GM23338 (cell line): ENCODE data around the gene CARD6. TPM values are rescaled to one million over a fixed set of nuclear protein-coding genes. Genes with fewer than 3 reads are reported as not detected.

Experiments
- ATAC-seq: fragments of 200-7000 bp; cut with Tn5 transposase; 3 replicates; pipeline ENCODE4 v1.9.1; 2020
- DNase-seq: peaks from one replicate; pipeline ENCODE4 v3.0.0-alpha.2; 2015; ENCODE audit warnings: low spot score
- H2AFZ ChIP-seq: fragments of 200-600 bp; sonication (generic); 2 replicates; pipeline ENCODE4 v1.8.0; 2016; ENCODE audit warnings: antibody characterized with exemption, mild to moderate bottlenecking, moderate library complexity
- H3F3A ChIP-seq: fragments of 200-600 bp; sonication (generic); replicated peaks from 2 replicates; pipeline ENCODE4 v1.8.0; 2017; ENCODE audit warnings: antibody characterized with exemption, mixed run types, low read depth
- H3K27ac ChIP-seq: fragments of 200-600 bp; sonication (generic); 2 replicates; pipeline ENCODE4 v1.6.1; 2016; ENCODE audit warnings: low read depth
- H3K27me3 ChIP-seq: fragments of 200-600 bp; sonication (generic); 2 replicates; pipeline ENCODE4 v1.8.0; 2016; ENCODE audit warnings: mild to moderate bottlenecking, mixed run types, moderate library complexity; ENCODE audit not compliant: insufficient read depth
- H3K36me3 ChIP-seq: fragments of 200-600 bp; sonication (generic); 2 replicates; pipeline ENCODE4 v1.8.0; 2016; ENCODE audit warnings: mild to moderate bottlenecking; ENCODE audit not compliant: insufficient read depth
- H3K4me1 ChIP-seq: fragments of 200-600 bp; sonication (generic); 2 replicates; pipeline ENCODE4 v1.8.0; 2016; ENCODE audit warnings: mild to moderate bottlenecking, moderate library complexity; ENCODE audit not compliant: insufficient read depth
- H3K4me2 ChIP-seq: fragments of 200-600 bp; sonication (generic); 2 replicates; pipeline ENCODE4 v1.7.1; 2017; ENCODE audit warnings: mixed run types
- H3K4me3 ChIP-seq: fragments of 200-600 bp; sonication (generic); 2 replicates; pipeline ENCODE4 v1.6.1; 2016; ENCODE audit warnings: mixed run types
- H3K79me2 ChIP-seq: fragments of 200-600 bp; sonication (generic); replicated peaks from 2 replicates; pipeline ENCODE4 v1.8.0; 2017; ENCODE audit warnings: mild to moderate bottlenecking; ENCODE audit not compliant: insufficient read depth
- H3K9me2 ChIP-seq: fragments of 200-600 bp; sonication (generic); 2 replicates; pipeline ENCODE4 v1.8.0; 2017; ENCODE audit not compliant: insufficient read depth
- H4K20me1 ChIP-seq: fragments of 200-600 bp; sonication (generic); replicated peaks from 2 replicates; pipeline ENCODE4 v1.8.0; 2017; ENCODE audit warnings: mild to moderate bottlenecking; ENCODE audit not compliant: insufficient read depth
- H3K27ac Mint-ChIP-seq: 2 replicates; pipeline ENCODE4 v1.8.0; 2020; ENCODE audit warnings: inconsistent platforms, mild to moderate bottlenecking, moderate library complexity, mixed read lengths
- H3K27me3 Mint-ChIP-seq: 3 replicates; pipeline ENCODE4 v1.8.0; 2022; ENCODE audit warnings: low read depth, mild to moderate bottlenecking, moderate library complexity, mixed read lengths, inconsistent platforms; ENCODE audit not compliant: insufficient read depth, poor library complexity
- H3K36me3 Mint-ChIP-seq: 3 replicates; pipeline ENCODE4 v1.8.0; 2021; ENCODE audit warnings: low read depth, mild to moderate bottlenecking, inconsistent platforms, moderate library complexity, mixed read lengths
- H3K4me1 Mint-ChIP-seq: 3 replicates; pipeline ENCODE4 v1.8.0; 2020; ENCODE audit warnings: mild to moderate bottlenecking, inconsistent platforms, mixed read lengths
- H3K4me3 Mint-ChIP-seq: 3 replicates; pipeline ENCODE4 v1.8.0; 2021; ENCODE audit warnings: moderate library complexity, mild to moderate bottlenecking, inconsistent platforms, mixed read lengths
- H3K9me3 Mint-ChIP-seq: 3 replicates; pipeline ENCODE4 v1.8.0; 2020; ENCODE audit warnings: moderate library complexity, mild to moderate bottlenecking, inconsistent platforms, mixed read lengths
- CREB1 ChIP-seq: fragments of 250-450 bp; sonication (Bioruptor Pico); IDR thresholded peaks from 2 replicates; pipeline ENCODE4 v1.5.0; 2020; ENCODE audit warnings: low read depth, mild to moderate bottlenecking, moderate library complexity
- EZH2 ChIP-seq: fragments of 200-600 bp; sonication (generic); IDR thresholded peaks from one replicate; pipeline ENCODE4 v1.8.0; 2017; ENCODE audit warnings: antibody characterized with exemption, mild to moderate bottlenecking, low read depth; ENCODE audit not compliant: unreplicated experiment
- EZH2phosphoT487 ChIP-seq: fragments of 200-600 bp; sonication (generic); IDR thresholded peaks from one replicate; pipeline ENCODE4 v1.8.1; 2018; ENCODE audit warnings: antibody characterized with exemption; ENCODE audit not compliant: unreplicated experiment
- JUNB ChIP-seq: IDR thresholded peaks from one replicate; pipeline ENCODE4 v1.6.1; 2016; ENCODE audit warnings: antibody characterized with exemption; ENCODE audit not compliant: unreplicated experiment
- NANOG ChIP-seq: IDR thresholded peaks from 2 replicates; pipeline ENCODE4 v1.6.1; 2016; ENCODE audit warnings: antibody characterized with exemption, borderline replicate concordance
- POLR2AphosphoS5 ChIP-seq: IDR thresholded peaks from 2 replicates; pipeline ENCODE4 v1.6.1; 2016; ENCODE audit warnings: antibody characterized with exemption, low read depth
- STAT1 ChIP-seq: IDR thresholded peaks from one replicate; pipeline ENCODE4 v1.6.1; 2016; ENCODE audit warnings: antibody characterized with exemption; ENCODE audit not compliant: unreplicated experiment
- ZNF114 ChIP-seq: fragments of 250-450 bp; sonication (Bioruptor Pico); IDR thresholded peaks from 2 replicates; pipeline ENCODE4 v1.5.0; 2020; ENCODE audit warnings: mild to moderate bottlenecking, moderate library complexity
- ZNF331 ChIP-seq: fragments of 250-450 bp; sonication (Bioruptor Pico); IDR thresholded peaks from 2 replicates; pipeline ENCODE4 v1.5.0; 2020; ENCODE audit warnings: low read depth, mild to moderate bottlenecking, moderate library complexity
- ZNF462 ChIP-seq: fragments of 250-450 bp; sonication (Bioruptor Pico); IDR thresholded peaks from 2 replicates; pipeline ENCODE4 v1.5.0; 2020; ENCODE audit warnings: mild to moderate bottlenecking, moderate library complexity
- polyA plus RNA-seq: library from polyadenylated mRNA; unstranded; fragments of >200 nt; fragmentation: Nextera tagmentation; extraction: Ambion mirVana; gene quantifications from 2 replicates; pipeline ENCODE4 v1.2.1, GENCODE V29; 2016
- total RNA-seq: library from RNA; depleted of rRNA; stranded (reverse); fragments of >200 nt; shearing (Covaris generic); gene quantifications from 2 replicates; pipeline ENCODE4 v1.2.3, GENCODE V29; 2014
- TF ChIP-seq, protein P1 (sequence below): IDR thresholded peaks from 2 replicates; pipeline ENCODE4 v1.6.1; 2016; ENCODE audit warnings: antibody characterized with exemption
- TF ChIP-seq, protein P2 (sequence below): IDR thresholded peaks from one replicate; pipeline ENCODE4 v1.6.1; 2018; ENCODE audit warnings: antibody characterized with exemption; ENCODE audit not compliant: unreplicated experiment
- TF ChIP-seq, protein P3 (sequence below), 2 experiments: fragments of 200-600 bp in 1 of 2; sonication (generic) in 1 of 2; conservative IDR thresholded peaks; 2 replicates each; pipeline versions ENCODE4 v1.5.1 to v1.6.1; 2016 to 2017; ENCODE audit warnings: antibody characterized with exemption in 2 of 2, low read depth in 2 of 2, mild to moderate bottlenecking in 2 of 2, moderate library complexity in 1 of 2

The CARD6 gene
- total and polyA plus RNA-seq, 2 experiments from 2014 or later: 0.32 to 0.45 TPM

DNA sequence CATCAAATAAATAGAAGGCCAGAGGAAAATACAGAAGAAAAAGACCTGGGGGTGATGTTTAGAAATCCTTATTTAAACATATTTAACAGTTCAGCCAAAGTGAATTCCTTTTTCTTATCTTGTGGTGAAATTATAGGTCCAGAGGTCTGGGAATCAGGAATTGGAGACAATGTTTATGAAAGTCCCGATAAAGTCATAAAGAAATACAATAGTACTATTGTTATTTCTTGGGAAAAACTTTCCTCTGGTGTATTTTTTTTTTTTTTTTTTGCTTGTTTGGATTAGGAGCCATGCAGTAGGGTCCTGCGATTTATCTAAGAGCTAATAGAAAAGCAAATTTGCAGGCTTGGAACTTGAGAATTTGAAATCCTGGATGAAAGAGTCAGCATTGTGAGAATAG lies 68.6 kb downstream of the CARD6 start:
- TF ChIP-seq CREB1 (CRISPR knock-in tag) (no peak), JUNB (no peak), EZH2 (no peak), POLR2AphosphoS5 (no peak), NANOG (no peak), STAT1 (no peak), ZNF462 (CRISPR knock-in tag) (no peak), ZNF331 (CRISPR knock-in tag) (no peak), ZNF114 (CRISPR knock-in tag) (no peak), EZH2phosphoT487 (no peak)
- TF ChIP-seq, protein P1, sequence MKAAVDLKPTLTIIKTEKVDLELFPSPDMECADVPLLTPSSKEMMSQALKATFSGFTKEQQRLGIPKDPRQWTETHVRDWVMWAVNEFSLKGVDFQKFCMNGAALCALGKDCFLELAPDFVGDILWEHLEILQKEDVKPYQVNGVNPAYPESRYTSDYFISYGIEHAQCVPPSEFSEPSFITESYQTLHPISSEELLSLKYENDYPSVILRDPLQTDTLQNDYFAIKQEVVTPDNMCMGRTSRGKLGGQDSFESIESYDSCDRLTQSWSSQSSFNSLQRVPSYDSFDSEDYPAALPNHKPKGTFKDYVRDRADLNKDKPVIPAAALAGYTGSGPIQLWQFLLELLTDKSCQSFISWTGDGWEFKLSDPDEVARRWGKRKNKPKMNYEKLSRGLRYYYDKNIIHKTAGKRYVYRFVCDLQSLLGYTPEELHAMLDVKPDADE: no peak
- TF ChIP-seq, protein P2, sequence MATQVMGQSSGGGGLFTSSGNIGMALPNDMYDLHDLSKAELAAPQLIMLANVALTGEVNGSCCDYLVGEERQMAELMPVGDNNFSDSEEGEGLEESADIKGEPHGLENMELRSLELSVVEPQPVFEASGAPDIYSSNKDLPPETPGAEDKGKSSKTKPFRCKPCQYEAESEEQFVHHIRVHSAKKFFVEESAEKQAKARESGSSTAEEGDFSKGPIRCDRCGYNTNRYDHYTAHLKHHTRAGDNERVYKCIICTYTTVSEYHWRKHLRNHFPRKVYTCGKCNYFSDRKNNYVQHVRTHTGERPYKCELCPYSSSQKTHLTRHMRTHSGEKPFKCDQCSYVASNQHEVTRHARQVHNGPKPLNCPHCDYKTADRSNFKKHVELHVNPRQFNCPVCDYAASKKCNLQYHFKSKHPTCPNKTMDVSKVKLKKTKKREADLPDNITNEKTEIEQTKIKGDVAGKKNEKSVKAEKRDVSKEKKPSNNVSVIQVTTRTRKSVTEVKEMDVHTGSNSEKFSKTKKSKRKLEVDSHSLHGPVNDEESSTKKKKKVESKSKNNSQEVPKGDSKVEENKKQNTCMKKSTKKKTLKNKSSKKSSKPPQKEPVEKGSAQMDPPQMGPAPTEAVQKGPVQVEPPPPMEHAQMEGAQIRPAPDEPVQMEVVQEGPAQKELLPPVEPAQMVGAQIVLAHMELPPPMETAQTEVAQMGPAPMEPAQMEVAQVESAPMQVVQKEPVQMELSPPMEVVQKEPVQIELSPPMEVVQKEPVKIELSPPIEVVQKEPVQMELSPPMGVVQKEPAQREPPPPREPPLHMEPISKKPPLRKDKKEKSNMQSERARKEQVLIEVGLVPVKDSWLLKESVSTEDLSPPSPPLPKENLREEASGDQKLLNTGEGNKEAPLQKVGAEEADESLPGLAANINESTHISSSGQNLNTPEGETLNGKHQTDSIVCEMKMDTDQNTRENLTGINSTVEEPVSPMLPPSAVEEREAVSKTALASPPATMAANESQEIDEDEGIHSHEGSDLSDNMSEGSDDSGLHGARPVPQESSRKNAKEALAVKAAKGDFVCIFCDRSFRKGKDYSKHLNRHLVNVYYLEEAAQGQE: no peak
- TF ChIP-seq, protein P3, sequence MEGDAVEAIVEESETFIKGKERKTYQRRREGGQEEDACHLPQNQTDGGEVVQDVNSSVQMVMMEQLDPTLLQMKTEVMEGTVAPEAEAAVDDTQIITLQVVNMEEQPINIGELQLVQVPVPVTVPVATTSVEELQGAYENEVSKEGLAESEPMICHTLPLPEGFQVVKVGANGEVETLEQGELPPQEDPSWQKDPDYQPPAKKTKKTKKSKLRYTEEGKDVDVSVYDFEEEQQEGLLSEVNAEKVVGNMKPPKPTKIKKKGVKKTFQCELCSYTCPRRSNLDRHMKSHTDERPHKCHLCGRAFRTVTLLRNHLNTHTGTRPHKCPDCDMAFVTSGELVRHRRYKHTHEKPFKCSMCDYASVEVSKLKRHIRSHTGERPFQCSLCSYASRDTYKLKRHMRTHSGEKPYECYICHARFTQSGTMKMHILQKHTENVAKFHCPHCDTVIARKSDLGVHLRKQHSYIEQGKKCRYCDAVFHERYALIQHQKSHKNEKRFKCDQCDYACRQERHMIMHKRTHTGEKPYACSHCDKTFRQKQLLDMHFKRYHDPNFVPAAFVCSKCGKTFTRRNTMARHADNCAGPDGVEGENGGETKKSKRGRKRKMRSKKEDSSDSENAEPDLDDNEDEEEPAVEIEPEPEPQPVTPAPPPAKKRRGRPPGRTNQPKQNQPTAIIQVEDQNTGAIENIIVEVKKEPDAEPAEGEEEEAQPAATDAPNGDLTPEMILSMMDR (conservative IDR thresholded peaks at IDR 0.05; ENCODE audit: low read depth in 2 of 2): no peak
- H3K4me2 ChIP-seq: no peak overlapping the region
- no peaks in the 10 kb centered on the region for H4K20me1 ChIP-seq
- no peak overlapping the region for H3K4me3 Mint-ChIP-seq
- no peaks in the 10 kb centered on the region; the same call in 1 of the 2 replicates for H3K27me3 ChIP-seq
- no peak overlapping the region for H3K27ac ChIP-seq
- H3K4me3 ChIP-seq: no peak overlapping the region
- no peak overlapping the region for H3K27ac Mint-ChIP-seq
- no peaks in the 10 kb centered on the region for H3K36me3 ChIP-seq
- peak overlapping the region; percentile 33; the same call in 1 of the 2 replicates for H2AFZ ChIP-seq
- H3F3A ChIP-seq: no peaks in the 10 kb centered on the region
- peaks cover 5% of the 10 kb centered on the region; the same call in 1 of the 2 replicates for H3K4me1 ChIP-seq
- no peaks in the 10 kb centered on the region for H3K79me2 ChIP-seq
- no peaks in the 10 kb centered on the region for H3K36me3 Mint-ChIP-seq
- H3K9me2 ChIP-seq: no peaks in the 10 kb centered on the region
- no peaks in the 10 kb centered on the region for H3K9me3 Mint-ChIP-seq
- H3K4me1 Mint-ChIP-seq: peaks cover 10% of the 10 kb centered on the region
- H3K27me3 Mint-ChIP-seq: no peaks in the 10 kb centered on the region
- DNase-seq (no peak), ATAC-seq (no peak)
